RKO (cell line): ENCODE measurements around the gene EXOSC9.

Experiments
- DNase-seq: peaks from one replicate; pipeline ENCODE4 v3.0.0-alpha.2; 2016; ENCODE audit warnings: low spot score

Gene EXOSC9

DNA sequence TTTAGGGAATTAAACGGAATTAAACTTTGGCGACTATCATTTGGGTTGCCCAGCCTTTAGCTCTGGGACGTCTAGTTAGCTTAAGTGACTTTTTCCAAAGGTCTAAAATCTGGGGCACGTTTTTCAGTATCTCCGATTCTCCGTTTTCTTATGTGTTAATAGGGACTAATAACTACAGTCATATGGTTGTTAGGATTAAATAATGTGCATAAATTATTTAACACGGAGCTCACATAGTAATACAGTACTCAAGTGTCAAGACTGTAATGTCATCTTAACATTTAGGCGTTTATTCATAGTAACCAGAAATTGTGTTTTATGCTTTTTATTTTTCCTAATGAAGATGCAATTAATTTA lies 23.0 kb downstream of the EXOSC9 start:
- DNase-seq: no peak

GRCh38 chr4:121824950-121825349 lies 23.8 kb downstream of the EXOSC9 start:
- DNase-seq: no peak

DNA sequence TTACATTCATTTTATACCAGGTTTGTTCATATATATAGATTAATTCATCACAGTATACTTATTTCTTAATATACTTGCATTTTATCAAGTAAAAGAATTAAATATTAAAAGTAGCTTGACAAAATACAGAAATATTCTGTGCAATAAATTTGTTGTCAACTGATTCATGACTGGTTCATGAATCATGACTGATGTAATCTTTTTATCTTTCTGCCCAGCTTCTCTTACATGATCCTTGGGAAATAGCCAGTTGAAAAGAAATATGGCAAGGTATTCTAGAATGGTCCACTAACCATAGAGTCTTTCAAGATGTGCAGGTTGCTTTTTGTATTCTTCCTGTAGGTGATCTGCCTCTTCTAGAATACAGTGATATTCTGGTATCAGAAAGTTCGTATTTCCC lies 26.7 kb downstream of the EXOSC9 start:
- DNase-seq: peak; percentile 77

GRCh38 chr4:121829511-121829910 lies 28.4 kb downstream of the EXOSC9 start:
- DNase-seq: no peak

GRCh38 chr4:121838136-121838535 lies 37.0 kb downstream of the EXOSC9 start:
- DNase-seq: no peak

DNA sequence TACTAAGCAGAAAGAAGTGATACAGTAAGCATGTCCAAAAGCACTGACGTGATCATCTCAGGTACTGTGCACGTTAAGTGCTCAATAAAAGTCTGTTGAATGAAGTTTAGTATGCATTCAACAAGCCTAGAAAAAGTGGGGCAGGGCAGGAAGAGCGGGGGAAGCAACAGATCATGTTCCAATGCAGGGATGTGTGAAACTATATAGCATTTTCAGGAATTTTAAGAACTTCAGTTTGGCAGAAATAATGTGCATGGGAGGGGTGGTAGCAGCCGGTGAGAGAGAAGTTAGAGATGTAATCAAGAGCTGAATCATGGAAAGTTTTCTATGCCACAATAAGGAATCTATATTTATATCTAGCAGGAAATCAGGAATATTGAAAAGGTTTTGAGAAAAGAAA lies 41.7 kb downstream of the EXOSC9 start:
- no peak for DNase-seq

DNA sequence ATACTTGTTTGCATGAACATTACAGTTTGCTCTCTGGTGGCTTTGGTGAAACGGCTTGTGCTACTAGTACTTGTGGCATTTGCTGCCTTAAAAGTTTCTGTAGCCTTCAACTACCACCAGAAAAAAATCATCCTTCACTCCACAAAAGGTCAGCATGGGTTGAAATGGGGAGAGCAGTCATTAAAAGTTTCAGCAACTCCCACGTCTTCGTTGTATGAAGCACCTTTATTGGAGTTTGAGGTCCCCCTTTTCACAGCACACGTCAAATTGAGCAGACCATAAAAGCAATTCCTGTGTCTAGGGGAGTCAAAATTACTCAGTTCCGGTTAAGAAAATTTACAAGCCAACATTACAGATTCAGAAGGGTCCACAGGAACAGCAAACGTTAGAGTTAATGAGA lies 45.5 kb downstream of the EXOSC9 start:
- no peak for DNase-seq

- no peak for DNase-seq
Measured at GRCh38 chr4:121851354-121851753, 50.2 kb downstream of the EXOSC9 start.

DNA sequence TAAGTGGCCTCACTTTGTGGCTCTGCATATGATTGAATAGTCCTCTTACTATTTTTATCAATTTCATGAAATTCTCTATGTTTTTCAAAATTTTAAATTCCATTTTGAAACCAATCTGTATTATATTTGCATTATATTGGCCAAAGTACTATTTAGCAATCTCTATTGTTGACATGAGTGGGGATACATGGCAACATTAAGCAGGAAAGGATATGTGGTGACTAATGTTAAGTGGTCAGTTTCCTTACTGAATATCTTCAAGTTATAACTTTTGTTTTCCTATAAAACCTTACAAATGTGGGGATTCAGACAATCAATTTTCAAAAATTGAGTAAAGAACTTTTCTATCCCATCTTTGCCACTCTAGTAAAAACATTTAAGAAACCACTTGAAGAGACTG lies 59.0 kb downstream of the EXOSC9 start:
- DNase-seq: no peak

DNA sequence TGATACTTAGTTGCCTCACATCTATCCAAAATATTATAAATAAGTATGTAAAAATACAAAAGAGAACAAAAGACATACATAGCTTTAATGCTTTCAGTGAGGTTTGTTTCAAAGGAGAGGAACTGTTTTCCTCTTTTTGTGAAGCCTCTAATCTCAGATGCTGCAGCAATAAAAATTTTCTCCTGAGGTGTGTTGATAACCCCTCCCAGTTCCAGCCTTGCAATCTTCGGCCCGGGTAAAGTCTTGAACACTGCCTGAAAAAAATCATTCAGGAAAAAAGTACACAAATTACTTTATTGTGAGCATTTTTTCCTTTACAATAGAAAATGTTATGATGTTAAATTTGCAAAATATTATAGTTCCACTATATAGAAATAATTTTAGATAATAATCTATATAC lies 60.3 kb downstream of the EXOSC9 start:
- DNase-seq: no peak

GRCh38 chr4:121863799-121864198 lies 62.7 kb downstream of the EXOSC9 start:
- DNase-seq: no peak
